Cardiac septum (tissue), 1 donor: ENCODE data around the gene ZNF101. TPM values are rescaled to one million over a fixed set of nuclear protein-coding genes. Genes with fewer than 3 reads are reported as not detected.
"Not testable (repeated sequence)": the region's sequence is repeated elsewhere in the genome, so short reads cannot be mapped to it uniquely, and the experiment has no call there.

Experiments used
- DNase-seq: peaks from one replicate; pipeline ENCODE4 v3.0.0-alpha.2; 2020; ENCODE audit warnings: low spot score
- intact Hi-C: fragments of 100-400 bp; cut with DNase I; formaldehyde crosslinking; loops from one replicate; pipeline ENCODE4 v1.14.0; 2022
- total RNA-seq: library from RNA; stranded (reverse); fragmentation: NEBNext Ultra II Directional; extraction: Animal tissue kit (Norgen Biotek cat#: 25700); gene quantifications from one replicate; pipeline ENCODE4 v1.2.1, GENCODE V29; 2021
- donor health status: DM: no; HTN: no; CAD: no.

ZNF101 gene
- total RNA-seq, 1 donor from 2014 or later: 2.9 TPM

DNA sequence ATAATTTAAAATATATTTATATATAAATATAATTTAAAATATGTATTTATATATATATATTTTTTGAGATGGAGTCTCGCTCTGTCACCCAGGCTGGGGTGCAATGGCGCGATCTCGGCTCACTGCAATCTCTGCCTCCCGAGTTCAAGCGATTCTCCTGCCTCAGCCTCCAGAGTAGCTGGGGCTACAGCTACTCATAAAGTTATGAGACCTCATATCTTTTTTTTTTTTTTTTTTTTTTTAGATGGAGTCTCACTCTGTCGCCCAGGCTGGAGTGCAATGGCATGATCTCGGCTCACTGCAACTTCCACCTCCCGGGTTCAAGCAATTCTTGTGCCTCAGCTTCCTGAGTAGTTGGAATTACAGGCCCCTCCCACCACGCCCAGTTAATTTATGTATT is 20.4 kb downstream of the ZNF101 start:
- intact Hi-C loops, DNase-seq: not testable (repeated sequence)

- intact Hi-C loops: no loop called here
- DNase-seq: no peak
Observed at GRCh38 chr19:19691683-19692082, 23.0 kb downstream of the ZNF101 start.

GRCh38 chr19:19696386-19696785 is 27.7 kb downstream of the ZNF101 start:
- intact Hi-C loops: no loop called here
- DNase-seq: no peak

DNA sequence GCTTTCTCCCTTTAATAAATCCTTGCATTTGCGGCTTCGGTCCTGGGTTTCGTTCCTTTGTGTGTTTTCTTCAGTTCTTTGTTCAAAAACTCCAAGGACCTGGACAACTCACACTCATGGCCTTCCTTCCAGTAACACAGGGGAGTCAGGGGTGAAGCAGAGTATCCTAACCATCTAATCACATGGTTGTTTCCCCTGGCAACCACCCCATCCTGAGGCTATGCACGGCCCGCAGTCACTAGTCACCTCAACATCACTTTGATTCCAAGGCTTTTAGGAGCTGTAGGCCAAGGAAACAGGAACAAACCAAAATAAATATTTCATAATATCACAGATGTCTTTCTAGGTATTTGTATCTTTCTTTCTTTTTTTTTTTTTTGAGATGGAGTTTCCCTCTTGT is 28.9 kb downstream of the ZNF101 start:
- intact Hi-C loops: no loop called here
- no peak for DNase-seq

- intact Hi-C loops, DNase-seq: not testable (repeated sequence)
Observed at GRCh38 chr19:19700493-19700892, 31.9 kb downstream of the ZNF101 start.

- intact Hi-C loops: no loop called here
- DNase-seq: no peak
Observed at GRCh38 chr19:19704836-19705235, 36.2 kb downstream of the ZNF101 start.

GRCh38 chr19:19710506-19710905 is 41.9 kb downstream of the ZNF101 start:
- intact Hi-C loops: no loop called here
- DNase-seq: no peak

- DNase-seq: no peak
- intact Hi-C loops: no loop called here
Observed at GRCh38 chr19:19711306-19711933, 42.8 kb downstream of the ZNF101 start.

DNA sequence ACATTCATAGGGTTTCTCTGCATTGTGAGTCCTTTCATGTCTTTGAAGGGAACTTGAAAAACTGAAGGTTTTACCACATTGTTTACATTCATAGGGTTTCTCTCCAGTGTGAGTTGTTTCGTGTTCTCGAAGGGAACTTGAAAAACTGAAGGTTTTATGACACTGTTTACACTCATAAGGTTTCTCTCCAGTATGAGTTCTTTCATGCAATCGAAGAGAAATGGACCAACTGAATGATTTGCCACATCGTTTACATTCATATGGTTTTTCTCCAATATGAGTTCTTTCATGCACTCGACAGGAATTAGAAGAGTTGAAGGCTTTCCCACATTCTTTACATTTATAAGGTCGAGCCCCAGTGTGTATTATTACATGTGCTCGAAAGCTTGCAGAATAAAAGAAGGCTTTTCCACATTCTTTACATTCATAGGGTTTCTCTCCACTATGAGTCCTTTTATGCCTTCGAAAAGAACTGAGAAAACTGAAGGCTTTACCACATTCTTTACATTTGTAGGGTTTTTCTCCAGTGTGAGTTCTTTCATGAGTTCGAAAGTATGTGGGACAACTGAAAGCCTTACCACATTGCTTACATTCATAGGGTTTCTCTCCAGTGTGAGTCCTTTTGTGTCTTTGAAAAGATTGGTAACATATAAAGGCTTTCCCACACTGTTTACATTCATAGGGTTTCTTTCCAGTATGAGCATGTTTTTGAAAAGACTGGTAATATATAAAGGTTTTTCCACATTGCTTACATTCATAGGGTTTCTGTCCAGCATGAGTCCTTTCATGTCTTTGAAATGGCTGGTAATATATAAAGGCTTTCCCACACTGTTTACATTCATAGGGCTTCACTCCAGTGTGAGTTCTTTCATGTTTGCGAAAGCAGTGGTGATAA is 43.5 kb downstream of the ZNF101 start:
- DNase-seq: no peak
- intact Hi-C loops: no loop called here

- intact Hi-C loops: no loop called here
Observed at GRCh38 chr19:19719798-19720197, 51.2 kb downstream of the ZNF101 start.

DNA sequence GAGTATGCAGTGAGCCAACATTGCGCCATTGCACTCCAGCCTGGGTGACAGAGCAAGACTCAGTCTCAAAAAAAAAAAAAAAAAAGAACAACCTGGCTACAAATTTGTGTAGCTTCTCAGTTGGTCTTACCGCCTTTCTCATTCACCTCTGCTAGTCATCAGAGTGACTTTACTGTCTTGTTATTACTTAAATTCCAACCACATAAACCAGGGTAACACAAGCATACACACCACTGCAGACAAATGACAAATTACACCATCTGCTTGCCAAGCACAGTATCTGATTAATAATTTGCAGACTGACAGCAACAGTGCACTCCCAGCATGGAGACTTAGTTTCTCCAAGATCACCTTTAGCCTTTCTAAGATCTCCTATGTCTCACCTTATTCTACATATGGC is 53.3 kb downstream of the ZNF101 start:
- intact Hi-C loops: no loop called here
- DNase-seq: no peak

More at GRCh38 chr19:19719798-19720197, 51.2 kb downstream of the ZNF101 start:
- DNase-seq: no peak

- DNase-seq: peak; percentile 95
- intact Hi-C loops: loop anchor here (2.0 to 5.0 kb wide), 2 partner anchors 44 to 66 kb away; partner anchors contain the start of gene ZNF101
Observed at GRCh38 chr19:19732579-19733501, 64.2 kb downstream of the ZNF101 start, which contains the start of gene ZNF14. ZNF14 (minus strand) TSS chr19:19733112; CDS start chr19:19732958, 154 bp downstream.

Other genes with a start within 250 kb of the ZNF101 start
- gene TSSK6, start 153.3 kb upstream of the ZNF101 start, total RNA-seq: 1.2 TPM
- 779 TPM for gene NDUFA13, start 152.6 kb upstream of the ZNF101 start, total RNA-seq
- 6.7 TPM for gene YJEFN3, start 139.9 kb upstream of the ZNF101 start, total RNA-seq
- gene CILP2, start 130.6 kb upstream of the ZNF101 start, total RNA-seq: 0.24 TPM
- not detected for gene PBX4, start 50.2 kb upstream of the ZNF101 start, total RNA-seq
- 1.9 TPM for gene LPAR2, start 40.6 kb upstream of the ZNF101 start, total RNA-seq
- gene GMIP, start 25.2 kb upstream of the ZNF101 start, total RNA-seq: 3.5 TPM
- 20.1 TPM for gene ATP13A1, start 5.2 kb upstream of the ZNF101 start, total RNA-seq
- 4.6 TPM for gene ZNF14, start 64.3 kb downstream of the ZNF101 start, total RNA-seq
- 18.2 TPM for gene ZNF506, start 152.9 kb downstream of the ZNF101 start, total RNA-seq
- 8.9 TPM for gene ZNF253, start 197.0 kb downstream of the ZNF101 start, total RNA-seq
- 0.83 TPM for gene ZNF93, start 232.1 kb downstream of the ZNF101 start, total RNA-seq